HS-5 (cell line): ENCODE results near the gene ACSL4.
"Not testable (repeated sequence)": the region's sequence is repeated elsewhere in the genome, so short reads cannot be mapped to it uniquely, and the experiment has no call there.

Source experiments
- DNase-seq: peaks from one replicate; pipeline ENCODE4 v3.0.0-alpha.2; 2012; ENCODE audit warnings: low read depth

ACSL4 gene

GRCh38 chrX:109660435-109661143 lies 72.5 kb downstream of the ACSL4 start:
- DNase-seq, result no peak

- DNase-seq, result no peak
These were observed 74.7 kb downstream of the ACSL4 start for GRCh38 chrX:109658391-109658790.

GRCh38 chrX:109657364-109657763 lies 75.7 kb downstream of the ACSL4 start:
- not testable (repeated sequence) for DNase-seq

GRCh38 chrX:109656774-109657173 lies 76.3 kb downstream of the ACSL4 start:
- DNase-seq, result no peak

- no peak for DNase-seq
These were observed 77.4 kb downstream of the ACSL4 start for GRCh38 chrX:109655502-109656201.

- no peak for DNase-seq
These were observed 78.4 kb downstream of the ACSL4 start for GRCh38 chrX:109654516-109655109.

- not testable (repeated sequence) for DNase-seq
These were observed 88.4 kb downstream of the ACSL4 start for GRCh38 chrX:109644671-109645070.

GRCh38 chrX:109643687-109644086 lies 89.4 kb downstream of the ACSL4 start:
- no peak for DNase-seq

- no peak for DNase-seq
These were observed 94.9 kb downstream of the ACSL4 start for GRCh38 chrX:109638158-109638557.

GRCh38 chrX:109637477-109637876 lies 95.6 kb downstream of the ACSL4 start:
- not testable (repeated sequence) for DNase-seq

GRCh38 chrX:109635146-109635545 lies 97.9 kb downstream of the ACSL4 start:
- DNase-seq, result no peak

GRCh38 chrX:109632906-109633504 lies 100.1 kb downstream of the ACSL4 start:
- no peak for DNase-seq

GRCh38 chrX:109629310-109629709 lies 103.7 kb downstream of the ACSL4 start:
- DNase-seq, result no peak

- no peak for DNase-seq
These were observed 106.4 kb downstream of the ACSL4 start for GRCh38 chrX:109626637-109627036.

- DNase-seq, result no peak
These were observed 108.1 kb downstream of the ACSL4 start, which contains the start of gene KCNE5 for GRCh38 chrX:109624641-109625616. TSS of gene KCNE5 (minus strand) at chrX:109625172. CDS start at chrX:109625020, 152 bp downstream.

- no peak for DNase-seq
These were observed 109.1 kb downstream of the ACSL4 start for GRCh38 chrX:109623997-109624396.

GRCh38 chrX:109622270-109622669 lies 110.8 kb downstream of the ACSL4 start:
- no peak for DNase-seq

GRCh38 chrX:109619771-109620170 lies 113.3 kb downstream of the ACSL4 start:
- DNase-seq, result no peak

- DNase-seq, result no peak
These were observed 118.1 kb downstream of the ACSL4 start for GRCh38 chrX:109614951-109615350.

- no peak for DNase-seq
These were observed 131.6 kb downstream of the ACSL4 start for GRCh38 chrX:109601486-109601885.

GRCh38 chrX:109600237-109600651 lies 132.8 kb downstream of the ACSL4 start:
- DNase-seq, result no peak
